Stimulated activated CD8-positive, alpha-beta memory T cell treated with anti-CD3 and anti-CD28 coated beads, Interleukin-7, amount 100 ng/mL, for 4 hours (primary cell): ENCODE results near the gene SNX3.
"Not testable (repeated sequence)": the region's sequence is repeated elsewhere in the genome, so short reads cannot be mapped to it uniquely, and the experiment has no call there.

Experiments
- DNase-seq, 2 donors: peaks; one replicate each; pipeline ENCODE4 v3.0.0-alpha.2; 2020; ENCODE audit warnings: low read depth in 2 of 2

Gene SNX3

DNA sequence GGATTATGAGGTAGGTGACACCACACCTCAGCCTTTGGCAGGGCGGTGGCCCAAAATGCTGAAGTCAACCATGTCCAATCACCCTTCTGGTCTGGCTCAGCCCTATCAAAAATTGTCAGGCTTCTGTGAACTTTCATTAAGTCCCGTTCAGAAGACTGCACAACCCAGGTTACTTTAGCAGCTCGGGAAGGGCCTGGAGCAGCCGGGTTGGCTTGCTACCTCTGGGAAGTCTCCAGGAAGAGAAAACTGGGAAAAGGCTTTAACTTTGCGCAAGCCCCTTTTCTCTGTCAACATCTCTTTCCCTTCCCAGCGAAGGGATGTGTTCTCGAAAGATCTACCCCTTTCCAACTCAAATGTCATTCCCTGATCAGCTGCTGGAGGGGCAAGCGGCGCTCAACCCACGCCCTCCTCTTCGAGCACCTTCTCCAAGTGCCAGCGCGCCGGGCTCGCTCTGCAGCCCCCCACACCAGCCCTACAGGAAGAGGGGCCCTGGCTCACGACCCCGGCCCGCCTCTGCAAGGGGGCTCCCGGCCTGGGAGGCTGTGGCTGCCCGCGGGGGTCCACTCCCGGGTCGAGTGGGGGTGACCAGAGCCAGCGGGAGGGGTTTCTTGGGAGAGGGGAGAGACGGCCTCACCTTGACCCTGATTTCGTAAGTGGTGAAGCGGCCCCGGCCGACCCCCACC lies 573 bp downstream of the SNX3 start:
- DNase-seq = no peak

DNA sequence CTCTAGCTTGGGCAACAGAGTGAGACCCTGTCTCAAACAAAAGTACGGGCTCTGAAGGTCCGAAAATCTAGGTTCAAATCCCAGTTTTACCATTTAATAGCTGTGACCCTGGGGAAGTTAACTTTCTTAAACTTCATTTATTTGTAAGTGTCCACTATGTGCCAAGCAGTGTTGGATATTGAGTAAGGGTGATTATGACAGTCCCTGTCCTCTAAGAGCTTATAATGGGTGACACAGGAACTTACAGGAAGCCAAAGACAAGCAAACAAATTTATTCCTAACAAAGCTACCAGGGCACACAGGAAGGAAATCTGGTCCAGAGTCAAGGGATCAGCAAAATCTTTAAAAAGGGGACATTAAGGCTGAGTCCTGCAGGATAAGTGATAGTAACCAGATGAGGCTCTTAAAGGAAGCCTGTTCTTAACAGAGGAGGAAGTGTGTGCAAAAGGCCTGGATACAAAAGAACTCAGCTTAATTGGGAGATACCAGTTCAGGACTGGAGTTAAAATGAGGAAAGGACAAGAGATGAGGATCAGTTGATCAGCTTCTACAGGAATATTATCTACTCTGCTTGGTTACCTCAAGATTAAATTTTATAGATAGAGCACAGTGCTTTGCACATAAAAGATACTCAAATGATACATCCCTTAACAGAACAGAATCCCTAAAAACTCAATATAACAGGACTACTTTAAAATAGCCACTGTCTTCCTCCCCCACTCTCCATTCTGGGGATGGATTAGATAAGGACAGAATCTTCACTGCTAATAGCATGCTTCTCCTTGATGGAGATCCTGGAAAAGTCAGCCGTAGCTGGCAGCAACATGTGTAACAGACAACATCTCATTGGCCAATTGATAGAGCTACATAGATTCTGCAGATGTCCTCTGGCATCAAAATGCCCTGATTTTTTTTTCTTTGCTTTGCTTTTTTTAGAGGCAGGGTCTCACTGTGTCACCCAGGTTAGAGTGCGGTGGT lies 6.1 kb downstream of the SNX3 start:
- DNase-seq = no peak

DNA sequence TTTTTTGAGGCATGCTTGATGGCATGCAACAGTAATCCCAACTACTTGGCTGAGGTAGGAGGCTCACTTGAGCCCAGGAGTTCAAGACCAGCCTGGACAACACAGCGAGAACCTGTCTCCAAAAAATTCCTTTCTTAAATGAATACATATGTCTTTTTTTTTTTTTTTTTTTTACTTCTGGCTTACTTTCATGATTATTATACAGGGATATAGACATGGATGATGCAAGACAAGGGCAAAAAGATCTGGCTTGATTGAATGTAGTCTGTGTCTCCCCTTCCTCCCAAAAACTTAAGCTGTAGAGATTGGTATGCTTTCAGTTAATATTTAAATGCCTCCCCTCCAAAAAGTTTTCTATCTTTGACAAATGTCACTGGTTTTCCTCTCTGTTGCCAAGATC lies 7.6 kb downstream of the SNX3 start:
- DNase-seq = no peak

DNA sequence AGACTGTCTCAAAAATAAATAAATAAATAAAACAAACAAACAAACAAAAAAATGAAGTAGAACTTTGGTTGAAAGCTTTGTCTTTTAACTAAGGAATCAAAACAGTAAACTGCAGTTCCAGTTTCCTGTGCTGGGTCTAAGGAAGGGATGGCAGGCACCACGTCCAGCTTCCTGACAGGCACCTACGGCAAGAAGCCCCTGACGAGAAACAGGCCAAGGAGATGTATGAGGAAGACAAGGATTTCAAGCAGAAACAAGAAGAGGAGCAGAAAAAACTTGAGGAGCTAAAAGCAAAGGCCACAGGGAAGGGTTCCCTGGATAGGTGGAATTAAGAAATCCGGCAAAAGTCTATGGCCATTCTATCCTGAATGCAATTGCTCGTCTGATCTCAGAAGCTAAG lies 8.8 kb downstream of the SNX3 start:
- no peak for DNase-seq

DNA sequence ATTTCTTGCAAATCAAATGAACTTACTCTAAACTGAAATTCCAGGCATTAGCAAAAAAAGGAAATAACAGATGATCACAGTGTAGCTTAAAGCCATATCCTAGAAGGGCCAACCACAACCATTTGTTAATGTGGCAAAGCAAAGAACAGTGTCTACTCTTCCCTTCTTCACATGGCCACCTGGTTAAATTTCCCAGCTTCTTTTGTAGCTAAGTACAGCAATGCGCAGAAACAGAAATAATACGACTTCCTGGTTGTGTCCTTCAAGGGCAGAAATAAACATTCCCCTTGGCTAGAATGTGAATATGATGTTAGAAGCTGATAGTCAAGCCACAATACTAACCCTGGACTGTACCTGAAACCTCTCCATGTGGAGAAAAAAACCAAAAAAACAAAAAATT lies 9.6 kb downstream of the SNX3 start:
- no peak for DNase-seq

DNA sequence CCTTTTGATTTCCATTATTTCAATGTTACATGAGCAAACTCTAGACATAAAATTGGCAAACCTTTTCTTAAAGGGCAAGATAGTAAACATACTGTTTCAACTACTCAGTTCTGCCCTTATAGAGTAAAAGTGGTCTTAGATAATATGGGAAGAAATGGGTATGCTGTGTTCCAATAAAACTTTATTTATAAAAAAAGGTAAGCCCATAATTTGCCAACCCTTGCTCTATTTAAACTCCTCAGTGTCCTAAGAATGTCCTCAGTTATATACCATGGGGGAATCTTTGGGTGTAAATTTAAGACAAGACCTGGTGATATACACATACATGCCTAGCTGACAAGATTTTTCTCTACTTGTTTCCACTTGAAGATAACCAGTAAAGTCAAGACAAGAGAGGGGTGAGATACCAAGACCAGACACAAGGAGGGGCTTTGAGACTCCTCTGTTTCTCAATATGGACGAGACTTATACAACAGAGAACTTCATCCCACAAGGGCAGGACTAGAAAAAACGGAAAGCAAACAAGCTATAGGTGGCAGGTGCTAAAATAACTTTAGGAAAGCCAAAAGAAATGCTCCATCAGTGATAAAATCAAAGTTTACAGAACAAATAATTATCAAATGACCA lies 10.5 kb downstream of the SNX3 start:
- no peak for DNase-seq

DNA sequence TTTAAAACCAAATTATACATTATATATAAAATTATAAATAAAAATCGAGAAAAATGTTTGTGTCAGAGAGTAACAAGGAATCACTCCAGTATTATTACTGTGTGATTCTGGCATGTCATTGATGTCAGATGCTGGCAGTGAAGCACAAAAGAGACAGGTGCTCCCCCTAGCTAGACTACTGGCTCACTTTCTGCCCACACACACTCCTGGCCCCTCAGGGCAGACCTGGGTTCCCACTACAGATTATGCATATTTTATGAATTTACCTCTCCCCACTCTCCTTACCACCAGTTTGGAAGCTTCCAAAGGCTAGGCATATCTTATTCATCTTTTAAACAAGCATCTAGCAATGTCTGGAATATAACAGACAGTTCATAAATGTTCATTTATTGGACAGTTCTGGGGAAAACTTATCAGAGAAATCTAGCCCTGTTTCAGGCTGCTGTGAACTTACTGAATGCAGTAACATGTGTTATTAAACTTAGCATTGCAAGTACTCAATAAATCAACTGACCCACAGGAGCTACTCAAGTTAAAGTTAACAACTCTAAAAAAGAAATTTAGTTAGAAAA lies 12.8 kb downstream of the SNX3 start:
- no peak for DNase-seq

DNA sequence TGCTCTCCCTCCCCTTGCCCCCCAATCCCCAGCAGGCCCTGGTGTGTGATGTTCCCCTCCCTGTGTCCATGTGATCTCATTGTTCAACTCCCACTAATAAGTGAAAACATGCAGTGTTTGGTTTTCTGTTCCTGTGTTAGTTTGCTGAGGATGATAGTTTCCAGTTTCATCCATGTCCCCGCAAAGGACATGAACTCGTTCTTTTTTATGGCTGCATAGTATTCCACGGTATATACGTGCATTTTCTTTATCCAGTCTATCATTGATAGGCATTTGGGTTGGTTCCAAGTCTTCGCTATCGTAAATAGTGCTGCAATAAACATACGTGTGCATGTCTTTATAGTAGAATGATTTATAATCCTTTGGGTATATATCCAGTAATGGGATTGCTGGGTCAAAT lies 15.7 kb downstream of the SNX3 start:
- not testable (repeated sequence) for DNase-seq

DNA sequence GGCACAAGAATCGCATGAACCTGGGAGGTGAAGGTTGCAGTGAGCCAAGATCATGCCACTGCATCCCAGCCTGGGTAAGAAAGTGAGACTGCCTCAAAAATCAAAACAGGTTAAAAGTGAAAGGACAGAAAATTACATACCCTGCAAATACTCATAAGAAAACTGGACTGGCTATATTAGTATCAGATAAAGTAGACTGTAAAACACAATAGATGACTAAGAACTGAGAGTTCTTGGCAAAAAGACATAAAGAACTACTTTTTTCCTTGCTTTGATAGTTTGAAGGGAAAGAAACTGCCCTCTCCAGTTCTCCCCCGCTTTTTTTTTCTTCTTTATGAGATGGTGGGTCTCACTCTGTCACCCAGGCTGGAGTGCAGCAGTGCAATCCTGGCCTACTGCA lies 17.0 kb downstream of the SNX3 start:
- no peak for DNase-seq

DNA sequence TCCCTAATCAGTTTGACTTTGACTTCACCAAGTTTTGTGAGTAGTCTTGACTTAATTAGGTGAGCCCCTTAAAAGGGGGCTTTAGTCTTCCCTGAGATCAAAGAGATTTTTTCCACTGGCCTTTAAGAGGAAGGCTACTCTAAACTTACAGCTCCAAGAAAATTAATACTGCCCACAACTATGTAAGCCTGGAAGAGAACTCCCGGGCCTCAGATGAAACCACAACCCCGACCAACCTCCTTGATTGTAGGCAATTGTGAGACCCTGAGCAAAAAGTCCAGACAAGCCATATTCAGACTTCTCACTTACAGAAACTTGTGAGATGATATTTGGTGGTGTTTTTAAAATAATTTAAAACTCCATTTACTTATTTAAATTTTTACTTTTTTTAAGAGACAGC lies 18.1 kb downstream of the SNX3 start:
- no peak for DNase-seq

DNA sequence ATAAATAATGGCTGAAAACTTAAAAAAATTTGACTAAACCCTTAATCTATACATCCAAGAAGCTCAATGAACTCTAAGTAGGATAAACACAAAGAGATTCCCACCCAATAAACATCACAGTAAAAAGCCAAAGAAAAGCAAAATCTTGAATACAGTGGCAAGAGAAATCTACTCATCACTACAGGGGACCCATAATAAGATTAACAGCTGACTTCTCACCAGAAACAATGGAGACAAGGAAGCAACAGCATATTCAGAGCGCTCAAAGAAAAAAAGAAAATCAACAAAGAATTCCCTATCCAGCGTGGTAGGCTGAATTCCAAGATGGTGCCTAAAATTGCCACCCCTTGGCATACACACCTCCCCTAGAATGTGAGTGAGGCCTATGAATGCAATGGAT lies 18.6 kb downstream of the SNX3 start:
- no peak for DNase-seq

DNA sequence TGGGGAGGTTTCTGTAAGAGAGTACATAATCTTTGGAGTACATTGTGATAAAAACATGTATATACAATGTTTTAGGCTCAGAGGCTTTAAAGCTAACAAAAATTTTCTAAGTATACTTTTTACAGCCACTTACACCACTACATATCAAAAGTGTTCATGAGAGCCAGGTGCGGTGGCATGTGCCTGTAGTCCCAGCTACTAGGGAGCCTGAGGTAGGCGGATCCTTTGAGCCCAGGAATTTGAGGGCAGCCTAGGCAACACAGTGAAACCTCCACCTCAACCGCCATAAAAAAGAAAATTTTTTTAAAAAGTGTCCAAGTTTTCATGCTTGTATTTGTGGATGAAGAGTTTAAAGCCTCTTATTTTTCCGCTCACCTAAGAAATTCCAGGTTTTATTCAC lies 22.5 kb downstream of the SNX3 start:
- no peak for DNase-seq

DNA sequence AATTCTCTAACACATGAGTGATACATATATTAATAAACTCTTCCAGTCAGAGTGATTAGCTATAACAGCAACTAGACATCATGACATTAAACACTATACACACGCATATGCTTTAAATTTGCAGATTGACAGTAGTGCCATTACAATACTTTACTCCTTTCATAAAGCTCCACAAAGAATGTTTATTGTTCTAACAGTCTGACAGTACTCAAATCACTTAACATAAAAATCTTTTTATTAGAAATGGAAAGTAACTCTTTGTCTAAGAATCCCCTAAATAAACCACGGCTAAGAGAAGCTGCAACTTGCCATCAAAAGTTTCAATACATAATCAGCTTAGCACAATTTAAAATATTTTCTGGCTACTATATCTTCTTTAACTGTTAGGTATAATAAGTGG lies 24.0 kb downstream of the SNX3 start:
- DNase-seq = no peak

DNA sequence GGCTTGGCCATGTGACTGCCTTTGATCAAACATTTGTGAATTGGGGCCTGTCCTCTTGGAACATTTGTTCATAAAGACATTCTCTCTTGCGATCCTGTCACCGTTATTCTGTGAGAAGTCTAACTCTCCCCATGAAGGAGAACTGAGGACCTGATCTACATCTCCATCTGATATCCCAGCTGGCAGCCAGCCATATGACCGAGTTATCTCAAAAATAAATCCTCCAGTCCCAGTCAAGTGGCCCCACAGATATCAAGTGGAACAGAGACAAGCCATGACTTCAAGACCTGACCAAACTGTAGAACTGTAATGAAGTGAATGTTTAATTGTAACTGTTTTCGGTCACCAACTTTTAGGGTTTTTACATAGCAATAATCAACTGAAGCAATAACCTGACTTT lies 25.7 kb downstream of the SNX3 start:
- no peak for DNase-seq

DNA sequence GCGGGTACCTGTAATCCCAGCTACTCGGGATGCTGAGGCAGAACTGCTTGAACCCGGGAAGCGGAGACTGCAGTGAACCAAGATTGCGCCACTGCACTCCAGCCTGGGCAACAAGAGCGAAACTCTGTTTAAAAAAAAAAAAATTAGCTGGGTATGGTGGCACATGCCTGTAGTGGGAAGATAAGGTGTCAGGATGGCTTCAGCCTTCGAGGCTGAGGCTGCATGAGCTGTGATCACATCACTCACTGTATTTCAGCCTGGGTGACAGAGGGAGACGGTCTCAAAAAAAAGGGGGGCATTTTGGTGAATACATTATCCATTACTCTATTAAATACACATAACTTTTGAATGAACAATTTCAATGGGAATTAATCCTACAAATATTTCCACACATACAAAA lies 32.4 kb downstream of the SNX3 start:
- DNase-seq = no peak

DNA sequence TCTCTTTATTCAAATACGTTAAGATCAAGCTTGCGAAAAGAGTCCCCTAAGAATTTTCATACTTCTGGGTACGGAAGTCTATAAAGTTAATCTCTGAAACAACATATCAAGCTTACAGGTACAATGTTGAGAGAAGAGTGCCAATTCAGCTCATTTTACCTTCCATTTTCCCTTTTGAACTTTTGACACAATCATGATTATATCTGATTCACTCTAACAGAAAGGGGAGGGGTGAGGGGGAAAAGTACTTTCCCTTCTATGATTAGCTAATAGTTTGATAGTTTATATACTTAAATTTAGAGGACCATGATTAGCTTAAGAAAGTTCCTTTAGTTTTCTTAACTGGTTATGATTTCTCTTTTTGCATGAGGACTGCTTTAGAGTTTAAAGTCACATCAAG lies 33.5 kb downstream of the SNX3 start:
- no peak for DNase-seq

DNA sequence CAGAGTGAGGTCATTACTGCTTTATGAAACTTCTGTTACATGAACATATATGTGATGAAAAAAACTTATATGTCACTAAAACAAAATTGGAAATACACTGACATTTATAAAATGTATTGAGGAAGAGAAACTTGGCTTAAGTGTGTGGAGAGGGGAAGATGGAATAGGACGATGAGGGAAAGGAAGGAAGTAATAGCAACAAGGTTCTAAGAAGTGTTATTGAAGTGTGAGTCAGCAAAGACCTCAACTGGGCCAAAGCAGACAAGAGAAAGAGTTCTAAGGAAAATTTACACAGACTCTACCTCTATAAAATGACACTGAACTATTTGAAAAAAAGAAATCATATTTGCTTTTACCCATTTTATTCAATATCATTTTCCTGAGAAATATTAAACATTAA lies 38.3 kb downstream of the SNX3 start:
- no peak for DNase-seq

DNA sequence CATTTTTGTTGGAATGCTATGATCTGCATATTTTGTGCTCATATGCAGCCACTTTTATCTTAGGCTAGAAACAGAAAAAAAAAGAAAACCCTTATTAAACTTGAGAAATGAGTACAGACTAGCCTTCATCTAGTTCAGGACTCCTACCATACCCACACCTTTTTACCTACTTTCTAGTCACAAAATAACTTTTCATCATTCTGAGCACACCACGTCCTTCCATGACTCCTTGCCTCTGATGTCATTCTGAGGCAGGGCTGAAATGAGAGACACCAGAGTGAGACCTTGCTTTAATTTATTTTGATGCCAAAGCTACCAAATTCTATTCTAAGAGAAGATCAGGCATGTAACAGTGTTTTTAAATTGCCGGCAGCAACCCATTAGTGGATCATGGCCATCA lies 38.8 kb downstream of the SNX3 start:
- no peak for DNase-seq

DNA sequence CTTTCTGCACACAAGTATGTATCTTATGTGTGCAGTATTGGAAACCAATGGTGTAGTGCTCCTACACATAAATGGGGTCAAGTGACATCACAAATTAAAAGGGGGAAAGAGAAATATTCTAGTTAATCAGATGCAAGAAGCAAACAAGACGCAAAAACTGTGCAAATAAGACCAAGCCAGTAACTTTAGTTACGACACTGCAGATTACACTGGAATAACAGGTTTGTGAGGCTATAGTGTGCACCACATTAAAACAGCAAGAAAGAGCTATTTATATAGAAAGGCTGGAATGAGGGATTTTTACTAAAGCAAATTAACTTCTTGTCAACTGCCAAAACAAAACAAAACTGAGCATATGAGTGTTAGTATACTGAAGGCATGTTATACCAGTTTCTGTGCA lies 49.2 kb downstream of the SNX3 start:
- DNase-seq = no peak

DNA sequence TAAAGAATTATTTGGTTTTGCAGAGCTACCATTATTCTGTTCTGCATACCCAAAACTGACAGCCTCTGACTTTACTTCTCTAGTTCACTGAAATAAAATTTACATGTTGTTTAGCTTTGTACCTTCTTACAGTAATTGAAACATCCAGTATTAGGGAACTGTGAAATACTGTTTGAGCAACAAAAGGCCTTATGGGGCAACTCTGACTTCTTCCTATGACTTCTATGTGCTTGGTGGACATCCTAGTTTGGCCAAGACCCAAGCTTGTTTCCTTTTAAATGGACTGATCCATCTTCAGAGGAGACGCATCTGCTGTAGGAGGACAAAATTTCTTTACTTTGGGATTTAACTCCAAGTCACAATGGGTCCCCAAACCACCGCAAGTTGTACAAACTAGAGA lies 50.3 kb downstream of the SNX3 start:
- DNase-seq = no peak

DNA sequence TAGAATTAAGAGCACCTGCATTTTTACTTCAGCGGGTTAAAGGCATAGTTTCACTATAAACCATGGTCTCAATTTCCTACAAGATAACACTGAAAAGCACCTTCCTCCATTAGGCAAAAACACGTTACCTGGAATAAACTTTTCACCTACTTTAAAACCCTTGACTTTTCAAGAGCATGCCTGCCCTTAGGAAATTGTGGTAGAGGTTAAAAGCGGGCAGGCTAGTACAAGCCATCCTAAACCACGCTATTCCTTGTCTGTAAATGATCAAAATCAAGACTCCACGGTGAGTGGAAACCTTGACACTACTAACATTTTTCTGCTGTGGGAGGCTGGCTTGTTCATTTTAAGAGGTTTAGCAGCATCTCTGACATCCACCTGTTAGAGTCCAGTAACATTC lies 51.1 kb downstream of the SNX3 start:
- no peak for DNase-seq

DNA sequence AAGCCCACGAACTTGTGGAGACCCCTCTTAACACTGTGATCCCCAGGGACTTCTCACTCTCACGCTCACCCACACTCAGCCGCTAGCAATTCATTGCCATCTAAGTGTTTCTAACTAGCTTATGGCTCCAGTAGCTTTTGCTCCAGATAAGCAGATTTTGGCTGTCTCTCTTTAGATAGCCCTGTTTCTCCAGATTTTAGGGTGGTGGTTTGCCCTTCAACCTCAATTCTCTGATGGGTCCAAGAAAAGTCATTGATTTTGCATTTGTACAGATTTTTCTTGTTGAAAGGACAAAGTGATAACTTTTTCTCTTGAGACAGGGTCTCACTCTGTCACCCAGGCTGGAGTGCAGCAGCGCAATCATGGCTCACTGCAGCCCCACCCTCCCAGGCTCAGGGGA lies 53.8 kb downstream of the SNX3 start:
- DNase-seq = no peak
